ENCODE results near the gene MZT2A. TPM values are rescaled to one million over a fixed set of nuclear protein-coding genes. Genes with fewer than 3 reads are reported as not detected.
A peak's percentile ranks its signal among the peaks of the same experiment; 100 is the strongest.
"Not testable (repeated sequence)": the region's sequence is repeated elsewhere in the genome, so short reads cannot be mapped to it uniquely, and the experiment has no call there.

Gene MZT2A
- total RNA-seq, 1 donor from 2014 or later, result 45.9 TPM

- DNase-seq, result no peak
Observed at GRCh38 chr2:131520526-131520925, 28.3 kb upstream of the MZT2A start.

GRCh38 chr2:131519871-131520470 is 27.8 kb upstream of the MZT2A start:
- not testable (repeated sequence) for DNase-seq

GRCh38 chr2:131519466-131519865 is 27.3 kb upstream of the MZT2A start:
- no peak for DNase-seq

- not testable (repeated sequence) for DNase-seq
Observed at GRCh38 chr2:131518531-131518930, 26.3 kb upstream of the MZT2A start.

GRCh38 chr2:131517856-131518255 is 25.7 kb upstream of the MZT2A start:
- DNase-seq, result not testable (repeated sequence)

DNA sequence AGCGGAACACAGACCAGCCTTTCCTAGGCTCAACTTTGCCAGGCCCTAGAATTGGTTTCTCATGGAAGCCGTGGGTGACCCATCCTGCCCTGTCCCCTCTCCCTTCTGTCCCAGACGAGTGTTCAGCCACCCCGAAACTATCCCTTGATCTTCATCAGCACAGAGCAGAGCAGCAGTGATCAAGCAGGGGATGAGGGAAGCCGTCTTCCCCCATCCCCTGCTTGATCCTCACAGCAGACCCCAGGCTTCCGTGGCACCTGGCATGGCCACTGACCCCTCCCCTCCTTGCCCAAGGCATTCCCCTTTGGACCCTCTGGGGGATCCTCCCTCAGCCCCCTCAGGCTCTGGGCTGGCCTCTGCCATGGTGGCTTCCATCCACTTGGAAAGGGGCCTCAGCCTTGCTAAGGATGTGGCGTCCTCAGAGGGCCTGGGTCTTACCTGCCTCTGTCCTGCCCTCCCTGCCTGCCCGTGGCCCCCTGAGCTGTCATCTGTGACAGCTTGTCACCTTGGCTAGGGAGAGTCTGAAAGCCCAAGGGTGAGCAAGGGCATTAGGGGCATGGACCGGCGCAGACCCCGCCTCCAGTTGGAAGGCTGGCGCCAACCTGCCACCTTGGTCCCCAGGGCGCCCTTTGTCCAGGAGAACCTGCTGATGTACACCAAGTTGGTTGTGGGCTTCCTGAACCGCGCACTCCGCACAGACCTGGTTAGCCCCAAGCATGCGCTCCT is 25.1 kb upstream of the MZT2A start:
- DNase-seq, result no peak

DNA sequence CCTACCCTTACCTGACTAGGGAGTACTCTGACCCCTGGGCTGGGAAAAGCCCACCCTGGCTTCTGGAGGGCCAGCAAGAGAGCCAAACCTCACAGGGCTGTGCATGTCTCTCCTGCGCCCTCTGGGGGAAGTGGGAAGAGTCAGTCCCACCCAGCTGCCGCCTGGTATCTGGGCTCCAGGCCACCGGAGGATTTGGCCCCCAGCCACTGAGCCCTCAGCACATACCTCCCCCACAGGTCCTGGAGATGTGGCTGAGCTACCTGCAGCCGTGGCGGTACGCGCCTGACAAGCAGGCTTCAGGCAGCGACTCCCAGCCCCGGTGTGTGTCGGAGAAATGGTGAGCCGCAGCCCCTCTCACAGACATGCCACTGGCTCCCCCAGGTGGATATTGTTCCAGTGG is 24.4 kb upstream of the MZT2A start:
- not testable (repeated sequence) for DNase-seq

DNA sequence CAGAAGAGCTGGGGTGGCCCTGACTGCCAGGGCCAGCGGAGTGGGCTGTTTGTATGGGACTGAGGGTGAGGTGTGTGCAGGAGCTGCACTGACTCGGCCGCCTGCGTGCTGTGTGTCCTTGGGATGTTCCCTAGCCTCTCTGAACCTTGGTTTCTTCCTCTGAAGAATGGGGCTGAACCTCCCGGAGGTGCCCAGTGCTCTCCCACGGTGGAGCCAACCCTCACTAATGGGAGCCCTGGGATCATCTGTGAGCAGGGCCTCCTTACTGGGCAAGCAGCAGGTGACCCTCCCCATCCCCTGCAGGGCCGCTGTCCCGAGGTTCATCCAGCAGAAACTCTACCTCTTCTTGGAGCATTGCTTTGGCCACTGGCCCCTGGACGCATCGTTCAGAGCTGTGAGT is 23.8 kb upstream of the MZT2A start:
- DNase-seq, result no peak

DNA sequence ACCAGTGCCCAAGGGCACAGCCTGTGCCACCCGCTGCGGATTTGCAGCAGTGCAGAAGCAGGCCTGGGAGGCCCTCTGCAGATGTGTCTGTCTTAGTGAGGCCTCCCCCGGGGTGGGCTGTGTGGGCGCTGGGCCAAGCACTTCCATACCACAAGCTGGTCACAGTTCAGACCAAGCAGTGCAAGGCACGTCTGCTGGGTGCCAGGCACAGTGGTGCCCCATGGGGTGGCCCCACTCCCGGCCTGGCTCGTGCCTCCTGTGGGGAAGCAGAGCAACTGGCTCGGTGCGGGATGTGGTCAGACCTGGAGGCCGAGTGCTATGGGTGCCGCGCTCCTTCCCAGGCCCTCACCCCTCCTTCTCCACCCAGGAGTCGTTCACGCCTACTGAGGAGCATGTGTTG is 23.0 kb upstream of the MZT2A start:
- DNase-seq, result not testable (repeated sequence)

- DNase-seq, result not testable (repeated sequence)
Observed at GRCh38 chr2:131514408-131515166, 22.4 kb upstream of the MZT2A start.

GRCh38 chr2:131511969-131512870 is 20.0 kb upstream of the MZT2A start:
- DNase-seq, result not testable (repeated sequence)

DNA sequence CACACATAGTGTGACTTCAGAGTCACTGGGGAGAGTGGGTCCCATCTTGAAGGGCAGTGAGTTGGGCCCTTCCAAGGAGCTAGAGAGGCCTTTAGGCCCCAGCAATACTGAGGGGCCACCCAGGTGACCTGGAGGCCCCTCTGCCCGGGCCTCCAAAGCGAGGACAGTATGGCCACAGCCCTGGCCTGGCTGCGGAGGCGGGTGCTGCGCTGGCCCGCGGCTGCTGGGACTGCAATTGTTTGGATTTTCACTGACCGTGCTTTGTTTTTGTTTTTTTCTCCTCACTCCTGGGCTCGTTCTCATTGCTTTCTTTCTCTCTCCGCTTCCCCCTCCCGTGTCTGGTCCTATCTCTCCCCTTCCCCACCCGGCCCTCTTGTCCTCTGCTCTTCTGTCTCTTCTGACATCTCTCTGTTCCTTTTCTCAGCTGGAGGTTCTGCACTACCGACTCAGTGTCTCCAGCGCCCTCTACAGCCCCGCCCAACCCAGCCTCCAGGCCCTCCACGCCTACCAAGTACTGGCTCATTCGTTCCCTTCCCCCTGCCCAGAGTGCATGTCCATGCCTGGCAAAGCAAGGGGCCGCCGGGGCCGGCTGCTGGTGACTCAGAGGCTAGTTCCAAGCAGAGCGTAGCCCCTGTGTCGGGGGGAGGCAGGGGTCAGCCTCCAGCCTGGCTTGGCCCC is 19.2 kb upstream of the MZT2A start:
- not testable (repeated sequence) for DNase-seq

DNA sequence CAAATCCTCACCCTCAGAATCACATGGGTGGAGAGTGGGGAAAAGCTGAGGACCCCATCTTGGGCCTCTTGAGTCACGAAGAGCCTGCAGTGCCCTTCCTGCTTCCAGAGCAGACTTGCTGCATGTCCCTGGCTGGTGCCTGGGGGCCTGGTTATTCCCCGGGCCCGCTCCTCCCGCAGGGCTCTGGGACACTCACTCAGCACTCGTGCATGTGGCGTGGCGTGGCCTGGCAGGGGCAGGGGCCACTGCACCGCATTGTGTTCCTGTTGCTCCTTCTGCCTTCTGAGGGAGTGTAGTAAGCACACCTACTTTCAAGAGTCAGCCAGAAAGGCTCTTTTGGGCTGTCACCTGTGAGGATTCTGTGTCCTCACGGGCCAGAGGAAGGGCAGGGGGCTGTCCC is 17.4 kb upstream of the MZT2A start:
- no peak for DNase-seq

DNA sequence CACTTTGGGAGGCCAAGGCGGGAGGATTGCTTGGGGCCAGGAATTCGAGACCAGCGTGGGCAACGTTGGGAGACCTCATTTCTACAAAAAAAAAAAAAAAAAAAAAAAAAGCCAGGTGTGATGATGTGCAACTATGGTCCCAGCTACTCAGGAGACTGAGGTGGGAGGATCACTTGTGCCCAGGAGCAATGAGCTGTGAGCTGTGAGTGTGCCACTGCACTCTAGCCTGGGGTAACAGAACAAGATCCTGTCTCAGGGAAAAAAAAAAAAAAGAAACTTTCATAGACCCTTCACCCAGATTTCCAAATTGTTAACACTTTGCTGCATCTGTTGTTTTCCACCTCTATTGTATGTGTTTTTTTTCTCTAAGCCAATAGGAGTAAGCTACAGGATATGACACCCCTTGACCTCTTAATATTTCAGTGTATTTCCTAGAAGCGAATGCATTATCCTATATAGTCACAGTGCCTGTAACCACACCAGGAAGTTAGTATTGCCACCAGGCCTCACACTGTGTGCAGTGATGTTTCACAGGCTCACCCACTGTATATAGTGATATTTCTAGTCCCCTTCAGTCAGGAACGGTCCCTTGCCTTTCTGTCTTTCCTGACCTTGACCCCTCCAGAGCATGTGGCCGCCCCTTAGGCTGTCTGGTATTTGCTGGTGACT is 12.0 kb upstream of the MZT2A start:
- not testable (repeated sequence) for DNase-seq

- not testable (repeated sequence) for DNase-seq
Observed at GRCh38 chr2:131503587-131503986, 11.4 kb upstream of the MZT2A start.

DNA sequence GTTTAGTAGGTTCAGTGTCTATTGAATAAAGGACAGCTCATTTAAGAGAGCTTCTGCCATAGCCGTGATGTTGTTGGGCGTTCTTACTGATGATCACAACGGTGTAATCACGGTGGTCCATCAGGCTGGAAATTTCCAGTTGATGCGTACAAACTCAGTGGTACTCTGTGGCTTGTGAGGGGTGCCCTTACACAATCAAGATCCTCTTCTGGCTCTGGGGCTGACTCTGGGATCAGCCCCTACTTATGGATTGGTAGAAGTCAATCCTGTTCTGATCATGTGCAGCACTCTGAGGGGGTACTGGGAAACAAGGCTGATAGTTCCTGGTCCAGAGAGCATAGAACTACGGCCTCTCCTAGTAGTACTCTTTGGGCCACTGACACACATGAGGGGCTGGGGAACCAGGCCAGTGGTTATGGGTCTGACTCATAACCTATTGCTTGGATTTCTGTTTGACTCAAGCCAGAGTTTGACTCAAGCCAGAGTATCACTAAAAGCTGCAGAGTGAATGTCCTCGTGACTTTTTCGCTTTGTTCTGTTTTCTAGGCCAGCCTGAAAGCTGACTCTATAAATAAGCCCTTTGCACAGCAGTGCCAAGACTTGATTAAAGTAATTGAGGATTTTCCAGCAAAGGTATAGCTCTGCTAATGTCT is 6.2 kb upstream of the MZT2A start:
- DNase-seq, result not testable (repeated sequence)

DNA sequence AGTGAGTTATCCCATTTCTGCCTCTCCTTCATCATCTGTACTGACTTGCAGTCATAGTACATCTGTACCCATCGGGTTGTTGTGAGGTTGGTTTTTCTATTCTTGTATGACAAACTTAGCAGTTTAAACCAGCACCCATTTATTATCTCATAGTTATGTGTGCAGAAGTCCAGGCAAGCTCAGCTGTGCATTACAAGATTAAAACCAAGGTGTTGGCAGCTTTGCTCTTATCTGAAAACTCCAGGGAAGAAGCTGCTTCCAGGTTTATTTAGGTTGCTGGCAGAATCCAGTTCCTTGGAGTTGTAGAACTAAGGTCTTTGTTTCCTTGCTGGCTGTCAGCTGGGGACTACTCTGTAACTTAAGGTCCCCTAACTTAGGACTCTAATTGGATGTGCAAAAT is 3.3 kb upstream of the MZT2A start:
- DNase-seq, result not testable (repeated sequence)

DNA sequence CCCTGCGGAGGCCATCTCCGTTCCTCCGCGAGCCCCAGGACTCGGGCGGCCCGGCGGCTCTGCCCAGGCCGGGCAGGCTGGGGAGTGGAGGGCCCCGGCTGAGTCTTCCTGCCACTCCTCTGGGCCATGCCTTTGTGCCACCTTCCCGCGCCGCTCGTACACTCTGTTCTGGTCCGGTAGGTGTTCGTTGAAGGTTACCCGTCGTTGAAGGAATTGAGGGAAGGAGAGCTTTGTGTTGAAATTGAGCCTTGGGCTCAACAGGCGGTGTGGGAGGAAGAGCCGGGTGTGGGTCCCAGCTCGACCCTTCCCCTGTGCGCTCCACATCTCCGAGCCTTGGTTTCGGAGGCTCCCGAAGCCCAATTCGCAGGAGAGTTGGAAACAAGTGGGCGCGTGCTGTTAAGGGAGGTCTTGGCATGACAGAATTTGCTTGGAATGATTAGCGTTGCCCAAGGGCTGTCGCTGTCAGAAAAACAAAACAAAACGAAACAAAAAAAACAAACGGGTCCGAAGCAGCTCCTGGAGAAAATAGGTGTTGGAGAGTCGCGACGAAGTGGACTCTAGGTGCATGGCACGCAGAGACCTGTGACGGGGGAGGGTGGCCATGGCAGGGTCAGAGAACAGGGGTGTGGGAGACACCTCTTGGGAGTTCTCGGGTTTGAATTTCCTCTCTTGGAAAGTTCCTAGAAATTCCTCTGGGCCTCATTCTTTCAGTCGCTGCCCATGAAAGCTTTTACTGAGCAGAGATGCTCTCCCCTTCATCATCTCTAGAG is 1.2 kb upstream of the MZT2A start:
- DNase-seq, result no peak

DNA sequence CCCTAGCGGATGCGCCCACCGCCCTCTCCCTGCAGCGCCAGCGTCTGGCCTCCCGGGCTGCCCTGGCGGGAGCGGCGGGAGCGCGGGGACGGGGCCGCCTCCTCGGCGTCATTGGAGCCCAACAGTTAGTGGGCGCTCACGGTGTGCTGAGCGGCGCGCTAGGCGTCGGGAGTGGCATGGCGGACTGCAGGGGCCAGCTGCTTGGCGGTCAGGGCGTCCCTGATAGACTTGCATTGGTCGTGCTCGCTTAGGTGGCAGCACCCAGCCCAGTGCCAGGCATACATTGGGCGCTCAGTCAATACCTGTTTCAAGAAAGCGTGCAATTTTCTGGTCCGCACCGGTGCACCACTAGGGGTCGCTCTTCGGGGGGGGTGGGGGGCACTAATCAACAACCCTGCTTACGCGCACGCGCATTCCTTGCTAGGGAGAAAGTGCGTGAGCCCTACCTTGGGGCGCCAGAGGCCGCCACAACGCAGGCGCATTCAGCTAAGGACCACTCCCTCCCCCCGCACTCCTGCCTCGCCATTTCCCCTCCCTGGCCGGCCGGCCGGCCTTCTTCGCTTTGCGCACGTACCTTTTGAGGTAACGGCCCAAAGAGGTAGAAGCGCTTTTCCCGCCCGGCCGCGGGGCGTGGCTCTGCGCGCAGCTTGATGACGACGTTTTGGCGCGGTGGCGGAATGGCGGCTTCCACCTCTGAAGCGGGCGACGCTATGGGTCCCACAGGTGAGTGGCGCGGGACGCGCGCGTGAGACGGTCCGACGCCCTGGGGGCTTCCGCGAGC is 411 bp upstream of the MZT2A start:
- peak; percentile 78 for DNase-seq
